H9 (cell line): ENCODE measurements around the gene DUSP5. TPM values are rescaled to one million over a fixed set of nuclear protein-coding genes. Genes with fewer than 3 reads are reported as not detected.

Experiments
- DNase-seq: peaks from one replicate; pipeline ENCODE4 v3.0.0-alpha.2; 2017
- H2AFZ ChIP-seq: one replicate; pipeline ENCODE4 v1.6.1; 2013; ENCODE audit warnings: mild to moderate bottlenecking, low read length, control low read depth, moderate library complexity
- H2AK5ac ChIP-seq: 2 replicates; pipeline ENCODE4 v1.6.1; 2013; ENCODE audit warnings: low read length, control low read depth, mixed read lengths; ENCODE audit not compliant: insufficient read length
- H2BK120ac ChIP-seq: one replicate; pipeline ENCODE4 v1.6.1; 2013; ENCODE audit warnings: low read depth, mild to moderate bottlenecking, low read length, control low read depth, inconsistent platforms; ENCODE audit not compliant: poor library complexity, severe bottlenecking
- H2BK12ac ChIP-seq: 2 replicates; pipeline ENCODE4 v1.6.1; 2013; ENCODE audit warnings: low read length, control low read depth, mixed read lengths, low read depth; ENCODE audit not compliant: insufficient read length
- H2BK15ac ChIP-seq: 2 replicates; pipeline ENCODE4 v1.6.1; 2013; ENCODE audit warnings: low read depth, low read length, control low read depth
- H2BK20ac ChIP-seq: one replicate; pipeline ENCODE4 v1.6.1; 2013; ENCODE audit warnings: low read depth, mild to moderate bottlenecking, low read length, control low read depth, inconsistent platforms; ENCODE audit not compliant: poor library complexity, severe bottlenecking
- H2BK5ac ChIP-seq: 2 replicates; pipeline ENCODE4 v1.6.1; 2013; ENCODE audit warnings: low read length, control low read depth, mixed read lengths; ENCODE audit not compliant: insufficient read length
- H3K14ac ChIP-seq: 2 replicates; pipeline ENCODE4 v1.6.1; 2013; ENCODE audit warnings: low read length, control low read depth; ENCODE audit not compliant: insufficient read depth
- H3K18ac ChIP-seq: 2 replicates; pipeline ENCODE4 v1.6.1; 2013; ENCODE audit warnings: low read depth, mild to moderate bottlenecking, mixed read lengths, low read length, control low read depth; ENCODE audit not compliant: insufficient read length
- H3K23ac ChIP-seq: 2 replicates; pipeline ENCODE4 v1.6.1; 2013; ENCODE audit warnings: low read length, control low read depth, mixed read lengths, low read depth; ENCODE audit not compliant: insufficient read length
- H3K23me2 ChIP-seq: 2 replicates; pipeline ENCODE4 v1.6.1; 2013; ENCODE audit warnings: low read depth, mild to moderate bottlenecking, mixed read lengths, low read length, control low read depth; ENCODE audit not compliant: insufficient read length, poor library complexity, severe bottlenecking
- H3K27ac ChIP-seq: 2 replicates; pipeline ENCODE4 v1.5.1; 2013; ENCODE audit warnings: low read length, control low read depth, mixed read lengths, low read depth; ENCODE audit not compliant: insufficient read length
- H3K27me3 ChIP-seq: 2 replicates; pipeline ENCODE4 v1.6.1; 2013; ENCODE audit warnings: low read length, control low read depth, inconsistent platforms; ENCODE audit not compliant: insufficient read depth
- H3K4ac ChIP-seq: 2 replicates; pipeline ENCODE4 v1.6.1; 2013; ENCODE audit warnings: low read depth, mild to moderate bottlenecking, control low read depth, inconsistent platforms, low read length, moderate library complexity
- H3K4me1 ChIP-seq: 2 replicates; pipeline ENCODE4 v1.6.1; 2013; ENCODE audit warnings: low read length, control low read depth, inconsistent platforms; ENCODE audit not compliant: insufficient read depth
- H3K4me2 ChIP-seq: 2 replicates; pipeline ENCODE4 v1.6.1; 2013; ENCODE audit warnings: low read length, control low read depth, mixed read lengths; ENCODE audit not compliant: insufficient read length, insufficient read depth
- H3K56ac ChIP-seq: 2 replicates; pipeline ENCODE4 v1.6.1; 2013; ENCODE audit warnings: low read depth, mild to moderate bottlenecking, mixed read lengths, low read length, control low read depth; ENCODE audit not compliant: insufficient read length
- H3K79me1 ChIP-seq: 2 replicates; pipeline ENCODE4 v1.6.1; 2013; ENCODE audit warnings: low read depth, mild to moderate bottlenecking, moderate library complexity, low read length, control low read depth, inconsistent platforms; ENCODE audit not compliant: insufficient read depth, poor library complexity, severe bottlenecking
- H3K79me2 ChIP-seq: 2 replicates; pipeline ENCODE4 v1.6.1; 2013; ENCODE audit warnings: low read length, control low read depth, inconsistent platforms; ENCODE audit not compliant: insufficient read depth
- H3K9ac ChIP-seq: 2 replicates; pipeline ENCODE4 v1.6.1; 2013; ENCODE audit warnings: low read length, control low read depth, mixed read lengths; ENCODE audit not compliant: insufficient read length; ENCODE audit errors: extremely low read depth
- H3K9me3 ChIP-seq: one replicate; pipeline ENCODE4 v1.6.1; 2013; ENCODE audit warnings: low read depth, low read length, inconsistent platforms; ENCODE audit not compliant: control insufficient read depth
- H3T11ph ChIP-seq: one replicate; pipeline ENCODE4 v1.6.1; 2013; ENCODE audit warnings: mild to moderate bottlenecking, low read length, control low read depth, inconsistent platforms
- H4K20me1 ChIP-seq: one replicate; pipeline ENCODE4 v1.6.1; 2013; ENCODE audit not compliant: control insufficient read depth, insufficient read length, insufficient read depth
- H4K5ac ChIP-seq: 2 replicates; pipeline ENCODE4 v1.6.1; 2013; ENCODE audit warnings: low read depth, mild to moderate bottlenecking, mixed read lengths, low read length, control low read depth; ENCODE audit not compliant: insufficient read length
- H4K8ac ChIP-seq: replicated peaks from 2 replicates; pipeline ENCODE4 v1.6.1; 2013; ENCODE audit warnings: low read length, control low read depth, mixed read lengths, low read depth; ENCODE audit not compliant: insufficient read length
- H4K91ac ChIP-seq: 2 replicates; pipeline ENCODE4 v1.6.1; 2013; ENCODE audit warnings: low read depth, mild to moderate bottlenecking, moderate library complexity, mixed read lengths, low read length, control low read depth; ENCODE audit not compliant: insufficient read length
- H3K27ac Mint-ChIP-seq, 3 experiments: 2 replicates in 2 of 3; 3 replicates in 1 of 3; pipeline ENCODE4 v1.8.0; 2020 to 2021; ENCODE audit warnings: mixed read lengths in 3 of 3, mild to moderate bottlenecking in 1 of 3, moderate library complexity in 1 of 3
- H3K27me3 Mint-ChIP-seq: 2 replicates; pipeline ENCODE4 v1.8.0; 2021; ENCODE audit warnings: low read depth, mild to moderate bottlenecking, moderate library complexity, mixed read lengths
- H3K36me3 Mint-ChIP-seq, 3 experiments: 2 replicates in 2 of 3; 3 replicates in 1 of 3; pipeline ENCODE4 v1.8.0; 2020 to 2021; ENCODE audit warnings: low read depth in 3 of 3, mixed read lengths in 3 of 3; ENCODE audit not compliant: insufficient read depth in 1 of 3
- H3K4me1 Mint-ChIP-seq, 2 experiments: 2 replicates each; pipeline ENCODE4 v1.8.0; 2020; ENCODE audit warnings: mixed read lengths in 2 of 2
- H3K4me3 Mint-ChIP-seq, 2 experiments: 2 replicates in 1 of 2; 3 replicates in 1 of 2; pipeline ENCODE4 v1.8.0; 2020 to 2021; ENCODE audit warnings: mild to moderate bottlenecking in 2 of 2, mixed read lengths in 2 of 2, moderate library complexity in 1 of 2
- H3K9me3 Mint-ChIP-seq, 2 experiments: 2 replicates in 1 of 2; 3 replicates in 1 of 2; pipeline ENCODE4 v1.8.0; 2020; ENCODE audit warnings: mild to moderate bottlenecking in 2 of 2, mixed read lengths in 2 of 2, moderate library complexity in 1 of 2
- CTCF ChIP-seq: fragments of 200-600 bp; sonication (generic); conservative IDR thresholded peaks from 3 replicates; pipeline ENCODE4 v1.8.0; 2021; ENCODE audit warnings: antibody characterized with exemption, mild to moderate bottlenecking
- WGBS: extraction: QIAGEN DNeasy Blood & Tissue Kit; methylation state at CpG from one replicate; pipeline ENCODE4 v1.1.7; 2013; ENCODE audit warnings: missing lambda C conversion rate, low lambda C conversion rate, mixed read lengths; ENCODE audit not compliant: insufficient read length; ENCODE audit errors: extremely low coverage; 5-methylcytosine and 5-hydroxymethylcytosine counted together
- total RNA-seq: library from RNA; stranded (reverse); gene quantifications from 2 replicates; pipeline ENCODE4 v1.2.1, GENCODE V29; 2021

Gene DUSP5
- total RNA-seq, 1 experiment from 2014 or later = 29.3 TPM

GRCh38 chr10:110529596-110530011 lies 31.9 kb downstream of the DUSP5 start:
- peak overlapping the region; percentile 96 for H3K27ac ChIP-seq
- peaks cover 30 to 42% of the 10 kb centered on the region in 2 experiments for H3K4me1 Mint-ChIP-seq
- H3K56ac ChIP-seq = no peak overlapping the region
- H4K20me1 ChIP-seq = no peaks in the 10 kb centered on the region
- H3K4me3 Mint-ChIP-seq = peak overlapping the region; percentile 70 to 72; a peak in 4 of 5 replicates
- WGBS = no CpG with 5 or more reads among the region's 6 CpGs
- H3K9me3 ChIP-seq = no peaks in the 10 kb centered on the region
- peaks cover 4% of the 10 kb centered on the region; the same call in 1 of the 2 replicates for H3K4me1 ChIP-seq
- no peaks in the 10 kb centered on the region for H3K79me1 ChIP-seq
- peak overlapping the region; percentile 57 for H3K4me2 ChIP-seq
- H3T11ph ChIP-seq = no peak overlapping the region
- no peaks in the 10 kb centered on the region for H3K79me2 ChIP-seq
- no peaks in the 10 kb centered on the region for H3K36me3 Mint-ChIP-seq
- no peak overlapping the region for H2AFZ ChIP-seq
- no peak overlapping the region for H4K8ac ChIP-seq
- H4K91ac ChIP-seq = peak overlapping the region; percentile 28
- peak overlapping the region; percentile 41 for H2BK12ac ChIP-seq
- H3K23me2 ChIP-seq = peaks cover 4% of the 10 kb centered on the region
- peak overlapping the region; percentile 64 for H2BK5ac ChIP-seq
- H3K27me3 Mint-ChIP-seq = no peaks in the 10 kb centered on the region; the same call in 1 of the 2 replicates
- H4K5ac ChIP-seq = peak overlapping the region; percentile 58
- no peak for TF ChIP-seq CTCF
- peak overlapping the region; percentile 94 to 98 (median 95) for H3K27ac Mint-ChIP-seq
- H3K14ac ChIP-seq = peak overlapping the region; percentile 70
- H3K9ac ChIP-seq = peak overlapping the region; percentile 51
- H2BK20ac ChIP-seq = no peak overlapping the region
- H3K4ac ChIP-seq = no peak overlapping the region; the same call in 1 of the 2 replicates
- peak; percentile 74 for DNase-seq
- no peak overlapping the region for H2BK120ac ChIP-seq
- no peak overlapping the region for H2BK15ac ChIP-seq
- H3K9me3 Mint-ChIP-seq = no peaks in the 10 kb centered on the region; a peak in 1 of 5 replicates
- H3K27me3 ChIP-seq = no peaks in the 10 kb centered on the region
- H3K23ac ChIP-seq = no peak overlapping the region
- H3K18ac ChIP-seq = peak overlapping the region; percentile 69
- peak overlapping the region; percentile 5 for H2AK5ac ChIP-seq
